NCI-H2081 treated with DMSO at 0.1 percent for 48 hours (cell line): ENCODE measurements around the gene MNS1.
A peak's percentile ranks its signal among the peaks of the same experiment; 100 is the strongest.
"Not testable (repeated sequence)": the region's sequence is repeated elsewhere in the genome, so short reads cannot be mapped to it uniquely, and the experiment has no call there.

ENCODE experiments used
- DNase-seq: peaks from one replicate; lab custom pipeline; 2025; lab: John Stamatoyannopoulos, UW

Gene MNS1, protein sequence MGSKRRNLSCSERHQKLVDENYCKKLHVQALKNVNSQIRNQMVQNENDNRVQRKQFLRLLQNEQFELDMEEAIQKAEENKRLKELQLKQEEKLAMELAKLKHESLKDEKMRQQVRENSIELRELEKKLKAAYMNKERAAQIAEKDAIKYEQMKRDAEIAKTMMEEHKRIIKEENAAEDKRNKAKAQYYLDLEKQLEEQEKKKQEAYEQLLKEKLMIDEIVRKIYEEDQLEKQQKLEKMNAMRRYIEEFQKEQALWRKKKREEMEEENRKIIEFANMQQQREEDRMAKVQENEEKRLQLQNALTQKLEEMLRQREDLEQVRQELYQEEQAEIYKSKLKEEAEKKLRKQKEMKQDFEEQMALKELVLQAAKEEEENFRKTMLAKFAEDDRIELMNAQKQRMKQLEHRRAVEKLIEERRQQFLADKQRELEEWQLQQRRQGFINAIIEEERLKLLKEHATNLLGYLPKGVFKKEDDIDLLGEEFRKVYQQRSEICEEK

DNA sequence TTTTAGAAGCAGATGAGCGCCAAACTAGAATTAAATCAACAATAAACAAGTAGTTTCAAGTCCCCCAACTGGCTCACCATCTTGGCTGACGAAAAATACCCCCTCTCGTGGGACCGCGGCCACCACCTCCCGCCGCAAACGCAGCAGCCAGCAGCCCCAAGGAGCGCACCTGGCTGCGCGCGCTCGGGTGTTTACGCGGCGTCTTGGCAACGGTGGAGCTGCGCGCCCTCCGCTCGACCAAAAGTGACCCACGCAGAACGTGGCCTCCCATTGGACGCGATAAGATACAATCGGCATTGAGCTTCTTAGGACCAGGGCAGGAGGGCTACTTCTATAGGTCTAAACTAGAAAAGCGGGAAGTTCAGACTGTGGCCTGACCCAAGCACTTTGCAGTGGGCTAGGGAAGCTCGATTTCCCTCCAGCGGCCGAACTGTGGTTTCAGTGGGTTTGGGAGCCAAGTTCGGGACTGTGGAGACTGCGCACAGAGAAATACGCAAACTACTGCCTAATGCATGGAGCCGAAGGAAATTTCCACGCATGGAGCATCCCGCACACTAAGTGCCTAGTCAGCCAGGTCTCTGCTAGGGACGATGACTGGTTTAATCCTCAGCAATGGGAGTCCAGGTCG is at the start of gene MNS1:
Gene MNS1 (minus strand): TSS at position 245 of the 628 bp plus-strand sequence. CDS start 165 bp downstream, at position 80.
- peak; percentile 89 for DNase-seq

DNA sequence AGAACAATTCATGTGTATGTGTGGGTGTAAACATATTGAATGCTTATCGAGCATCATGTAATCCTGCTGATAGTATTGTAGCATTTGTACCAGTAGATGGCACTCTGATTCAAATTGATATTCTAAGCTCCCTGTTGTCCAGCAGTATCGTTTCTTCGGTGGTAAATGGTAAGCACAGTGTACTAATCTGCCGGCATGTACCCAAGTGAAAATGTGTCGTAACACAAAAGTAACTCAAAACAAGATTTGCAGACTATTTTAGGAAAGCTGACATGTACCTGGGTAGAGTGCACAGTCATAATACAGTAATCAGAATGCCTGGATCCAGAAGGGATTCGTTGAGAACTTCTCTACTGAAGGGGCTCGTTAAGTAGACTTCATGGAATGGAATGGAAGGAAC is 31.7 kb upstream of the MNS1 start:
- DNase-seq = peak; percentile 45

DNA sequence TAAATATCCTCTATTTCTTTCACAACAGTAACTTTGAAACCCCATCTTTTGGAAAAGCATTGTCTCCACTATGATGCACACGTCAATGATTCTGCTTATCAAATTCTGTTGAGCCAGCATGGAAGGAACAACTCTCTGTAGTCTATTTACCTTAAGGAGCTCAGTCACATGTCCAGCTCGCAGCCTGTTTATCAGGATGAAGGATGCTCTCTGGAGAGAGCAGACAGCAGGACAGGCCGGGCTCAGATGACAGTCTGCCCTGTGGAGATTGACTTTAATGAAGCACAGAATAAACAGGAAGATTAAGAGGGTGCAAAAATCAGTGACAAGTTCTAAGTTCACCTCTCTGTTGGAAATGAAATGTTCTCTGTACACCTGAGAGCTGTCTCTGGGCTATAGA is 30.6 kb upstream of the MNS1 start:
- no peak for DNase-seq

DNA sequence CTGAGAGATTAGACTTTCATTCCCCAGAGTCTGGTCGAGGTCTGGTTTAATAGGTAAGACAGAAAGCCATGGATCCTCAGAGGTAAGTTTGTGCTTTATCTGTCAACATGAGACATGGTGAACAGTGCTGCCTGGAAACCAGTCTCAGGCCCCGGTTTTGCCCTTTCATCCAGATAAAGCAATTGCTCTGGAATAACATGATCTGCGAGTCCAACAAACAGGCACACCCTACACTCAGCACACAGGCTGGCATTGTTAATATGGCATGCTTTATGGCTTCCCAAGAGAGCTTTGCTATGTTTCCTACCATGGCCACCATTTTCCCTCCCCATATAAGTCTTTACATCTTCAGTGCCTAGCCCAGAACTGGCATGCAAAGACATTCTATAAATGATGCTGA is 30.1 kb upstream of the MNS1 start:
- DNase-seq = no peak

DNA sequence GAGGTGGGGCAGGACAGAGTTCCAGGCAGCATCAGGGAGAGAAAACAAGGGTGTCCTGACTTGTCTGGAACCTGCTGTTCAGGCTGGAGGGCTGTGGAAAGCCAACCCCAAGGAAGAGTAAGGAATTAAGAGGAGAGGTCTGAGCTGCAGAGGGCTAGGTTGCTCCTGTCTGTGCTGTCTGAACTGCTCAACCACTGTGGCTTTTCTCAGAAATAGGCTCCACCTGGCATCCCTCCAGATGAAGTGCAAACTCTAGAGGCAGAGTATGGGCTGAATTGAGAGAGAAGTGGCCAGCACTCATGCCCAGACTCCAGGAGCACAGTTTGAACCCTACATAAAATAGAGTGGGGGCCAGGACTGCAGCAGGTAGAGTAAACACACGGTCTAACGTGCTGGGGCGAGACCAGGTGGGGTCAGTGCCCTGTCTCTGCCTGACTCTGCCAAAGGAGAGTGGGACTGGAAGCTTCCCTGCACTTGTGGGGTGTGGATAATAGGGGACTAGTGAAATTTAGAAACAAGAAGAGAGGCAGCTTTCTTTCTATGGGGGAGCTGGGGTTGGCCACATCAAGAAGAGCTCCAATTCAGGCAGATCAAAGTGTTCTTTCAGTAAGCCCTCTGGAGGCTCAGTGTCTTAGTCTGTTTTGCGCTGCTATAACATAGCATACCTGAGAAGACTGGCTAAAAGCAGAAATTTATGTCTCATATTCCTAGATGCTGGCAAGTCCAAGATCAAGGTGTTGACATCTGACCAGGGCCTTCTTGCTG is 28.0 kb upstream of the MNS1 start:
- DNase-seq = no peak

DNA sequence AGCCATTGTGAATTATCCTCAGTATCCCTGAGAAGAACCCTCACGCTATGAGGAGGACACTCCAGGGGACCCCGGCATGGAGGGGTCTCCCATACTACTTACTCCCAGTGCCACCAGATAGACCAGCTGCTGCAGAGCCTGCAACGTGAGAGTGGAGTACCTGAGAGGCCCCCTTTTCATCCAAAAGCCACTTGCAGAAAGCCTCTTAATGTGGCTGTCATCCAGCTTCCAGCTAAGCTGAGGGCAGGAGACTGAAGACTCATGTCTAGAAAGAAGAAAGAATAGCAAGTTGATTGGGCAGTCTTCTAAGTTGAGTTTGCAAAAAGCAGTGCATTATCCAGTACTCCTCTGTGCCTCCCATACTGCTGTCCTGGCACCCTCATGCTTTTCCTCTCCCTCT is 27.3 kb upstream of the MNS1 start:
- DNase-seq = no peak

DNA sequence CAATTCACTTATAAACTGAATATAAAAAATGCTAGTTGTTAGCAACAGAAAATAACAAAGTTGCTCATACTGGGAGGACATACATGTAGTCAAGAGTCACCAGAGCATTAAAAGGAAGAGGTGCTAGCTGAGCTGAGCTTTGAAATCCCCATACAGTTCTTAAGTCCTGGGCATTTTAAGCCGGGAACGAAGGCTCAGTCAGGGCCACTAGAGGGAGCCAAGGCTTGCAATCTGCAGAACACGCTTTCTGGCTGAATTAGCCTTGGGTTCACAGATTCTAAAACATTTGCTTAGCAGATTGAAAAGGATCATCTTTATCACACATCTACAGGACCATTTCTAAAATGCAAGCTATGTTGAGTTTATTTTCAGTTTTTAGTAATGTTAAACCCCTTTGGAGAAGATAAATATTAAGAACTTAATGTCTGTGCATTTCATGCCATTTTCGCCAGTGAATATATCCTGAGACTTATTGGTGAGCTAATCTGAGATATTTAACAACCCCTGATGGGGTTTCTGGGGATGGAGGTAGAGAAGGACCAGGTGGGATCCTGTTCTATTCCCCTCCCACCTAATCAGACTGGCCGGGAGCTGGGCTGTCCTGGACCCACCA is 26.3 kb upstream of the MNS1 start:
- DNase-seq = peak; percentile 3

DNA sequence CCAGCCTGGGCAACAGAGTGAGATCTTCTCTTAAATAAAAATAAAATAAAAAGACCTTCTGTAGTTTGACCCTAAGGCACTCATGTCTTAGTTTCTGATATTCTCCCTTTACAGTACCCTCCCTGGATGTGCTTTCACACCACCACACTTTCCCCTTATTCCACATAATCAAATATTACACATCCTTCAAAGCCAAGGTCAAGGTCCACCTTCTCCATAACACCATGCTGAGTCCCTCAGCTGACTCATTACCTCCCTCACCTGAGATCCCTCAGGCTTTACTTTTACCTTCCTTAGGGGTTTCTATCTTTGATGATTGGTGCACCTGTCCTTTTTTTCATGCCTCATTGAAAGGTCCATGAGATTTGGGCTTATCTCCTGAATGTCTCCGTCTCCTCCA is 25.5 kb upstream of the MNS1 start:
- DNase-seq = no peak

DNA sequence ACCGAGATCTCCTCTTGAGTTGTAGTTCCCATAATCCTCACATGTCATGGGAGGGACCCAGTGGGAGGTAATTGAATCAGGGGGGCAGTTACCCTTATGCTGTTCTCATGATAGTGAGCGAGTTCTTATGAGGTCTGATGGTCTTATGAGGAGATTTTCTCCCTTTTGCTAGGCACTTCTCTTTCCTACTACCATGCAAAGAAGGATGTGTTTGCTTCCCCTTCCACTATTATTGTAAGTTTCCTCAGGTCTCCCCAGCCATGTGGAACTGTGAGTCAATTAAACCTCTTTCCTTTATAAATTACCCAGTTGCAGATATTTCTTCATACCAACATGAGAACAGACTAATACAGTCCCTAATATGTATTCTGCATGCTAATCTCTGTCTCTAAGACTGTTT is 21.3 kb upstream of the MNS1 start:
- not testable (repeated sequence) for DNase-seq

DNA sequence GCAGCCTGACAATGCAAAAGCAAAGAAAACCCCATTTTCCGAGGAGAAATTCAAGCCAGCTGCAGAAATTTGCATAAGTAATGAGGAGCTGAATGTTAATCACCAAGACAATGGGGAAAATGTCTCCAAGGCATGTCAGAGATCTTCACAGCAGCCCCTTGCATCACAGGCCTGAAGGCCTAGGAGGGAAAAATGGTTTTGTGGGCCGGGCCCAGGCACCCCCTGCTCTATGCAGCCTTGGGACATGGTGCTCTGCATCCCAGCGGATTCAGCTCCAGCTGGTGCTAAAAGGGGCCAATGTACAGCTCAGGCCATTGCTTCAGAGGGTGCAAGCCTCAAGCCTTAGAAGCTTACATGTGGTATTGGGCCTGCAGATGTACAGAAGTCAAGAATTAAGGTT is 20.5 kb upstream of the MNS1 start:
- not testable (repeated sequence) for DNase-seq

DNA sequence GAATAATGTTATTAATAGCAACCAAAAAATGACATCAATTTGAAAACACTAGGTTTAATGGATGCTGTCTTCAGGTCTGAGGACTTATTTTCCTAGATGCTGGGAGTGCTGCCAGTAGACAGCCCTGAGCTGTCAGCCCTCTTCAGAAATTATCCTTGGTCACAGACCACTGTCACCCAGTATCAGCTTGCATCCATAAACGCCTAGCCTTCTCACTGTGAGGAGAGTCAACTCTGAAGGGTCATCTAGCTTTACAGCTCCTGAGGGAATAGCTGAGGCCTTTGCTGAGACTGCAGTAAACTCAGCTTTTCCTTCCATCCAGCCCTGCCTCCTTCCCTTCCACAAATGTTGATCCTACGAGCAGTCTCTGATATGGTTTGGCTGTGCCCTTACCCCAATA is 19.4 kb upstream of the MNS1 start:
- DNase-seq = no peak

DNA sequence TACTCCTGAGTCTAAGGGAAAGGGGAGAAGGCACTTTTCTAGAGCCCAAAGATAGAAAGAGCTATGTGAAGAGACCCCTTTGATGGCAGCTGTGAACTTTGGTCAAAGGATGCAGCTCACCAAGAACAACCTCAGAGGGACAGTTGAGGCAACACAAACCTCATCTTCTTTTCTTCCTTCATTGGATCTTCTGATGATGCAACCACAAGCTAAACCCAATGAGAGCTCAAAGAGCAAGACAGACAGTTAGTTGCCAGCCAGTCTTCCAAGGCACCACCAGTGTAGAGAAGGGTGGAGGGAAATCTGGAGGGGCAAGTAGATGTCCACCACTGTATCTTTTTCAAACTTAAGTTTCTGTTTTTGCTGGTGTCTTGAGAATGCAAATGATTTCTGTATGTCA is 10.4 kb upstream of the MNS1 start:
- DNase-seq = no peak

DNA sequence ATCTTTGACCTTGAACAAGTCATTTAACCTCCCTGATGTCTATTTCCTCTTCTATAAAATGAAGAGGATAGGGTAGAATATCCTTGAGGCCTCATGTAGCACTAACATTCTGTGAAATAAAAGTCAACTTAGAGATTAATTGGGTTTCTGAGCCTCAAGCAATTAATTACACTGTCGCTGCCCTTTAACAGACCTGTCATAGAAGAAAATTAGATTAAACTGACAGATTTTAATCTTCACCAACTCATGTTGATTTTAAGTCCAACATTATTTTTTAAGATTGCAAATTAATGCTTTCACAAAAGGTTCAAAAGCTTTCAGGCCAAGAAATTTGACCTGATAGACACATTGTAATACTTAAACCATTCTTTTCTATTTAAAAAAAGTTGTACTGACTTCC is 8.1 kb upstream of the MNS1 start:
- no peak for DNase-seq

DNA sequence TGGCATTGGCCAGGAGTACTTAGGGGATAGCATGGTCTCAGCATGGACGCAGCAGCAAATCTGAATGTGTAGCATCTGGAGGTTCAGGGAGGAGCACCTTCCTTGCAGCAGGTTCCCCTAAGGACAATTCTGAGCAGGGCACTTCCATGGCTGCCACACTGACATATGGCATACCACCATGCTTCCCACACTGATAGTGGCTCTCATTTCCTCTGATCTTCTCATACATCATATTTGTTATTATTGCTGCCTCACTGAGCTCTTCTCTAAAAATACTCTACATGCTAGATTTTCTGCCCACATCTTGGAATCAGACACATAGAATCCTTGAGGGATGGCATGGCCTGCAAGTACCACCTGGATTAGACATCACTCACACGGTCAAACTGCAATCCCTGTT is 7.3 kb upstream of the MNS1 start:
- DNase-seq = no peak

DNA sequence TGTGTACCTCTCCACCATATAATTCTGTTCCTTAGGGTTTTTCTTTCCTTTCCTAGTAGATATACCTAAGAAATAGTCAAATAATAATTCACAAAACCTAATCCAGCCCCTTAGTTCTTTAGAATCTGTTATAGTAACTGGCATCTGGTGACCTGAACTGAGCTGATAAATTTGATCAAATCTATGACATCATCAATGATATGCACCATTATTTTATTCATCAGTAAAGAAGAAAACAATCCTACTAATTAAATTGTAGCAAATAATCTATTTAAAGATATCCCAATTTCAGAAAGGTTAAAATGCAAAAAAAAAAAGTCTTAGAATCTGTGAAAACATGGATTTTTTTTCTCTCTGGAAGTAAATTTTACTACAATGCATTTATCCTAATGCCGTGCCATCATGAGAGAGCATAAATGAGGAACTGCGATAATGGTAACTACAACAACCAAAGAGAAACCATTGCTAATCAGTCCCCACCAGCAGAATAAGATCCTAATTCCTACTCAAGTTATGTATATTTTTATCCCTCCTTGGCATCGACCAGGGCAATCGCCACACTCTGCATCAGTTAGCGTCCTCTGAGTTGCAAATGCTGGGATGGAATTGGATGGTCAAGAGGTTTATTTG is 6.6 kb upstream of the MNS1 start:
- no peak for DNase-seq

DNA sequence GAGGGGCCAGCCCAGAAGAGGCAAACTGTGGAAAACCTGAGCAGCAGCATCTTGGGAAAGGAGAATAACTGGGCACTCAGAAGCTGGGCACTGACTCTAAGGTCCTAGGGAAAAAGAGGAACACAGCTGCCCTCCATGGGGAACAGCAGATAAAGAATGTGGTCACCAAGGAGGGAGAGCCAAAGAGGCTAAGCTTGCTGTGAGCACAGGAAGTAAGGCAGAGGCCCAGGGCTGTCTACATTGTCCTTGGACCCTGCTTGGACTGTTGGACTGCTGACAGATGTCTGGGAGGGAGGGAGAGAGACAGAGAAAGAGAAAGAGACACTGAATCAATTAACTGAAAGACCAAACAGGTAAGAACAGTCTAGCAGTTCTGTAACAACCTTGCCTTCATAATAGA is 4.5 kb upstream of the MNS1 start:
- no peak for DNase-seq

DNA sequence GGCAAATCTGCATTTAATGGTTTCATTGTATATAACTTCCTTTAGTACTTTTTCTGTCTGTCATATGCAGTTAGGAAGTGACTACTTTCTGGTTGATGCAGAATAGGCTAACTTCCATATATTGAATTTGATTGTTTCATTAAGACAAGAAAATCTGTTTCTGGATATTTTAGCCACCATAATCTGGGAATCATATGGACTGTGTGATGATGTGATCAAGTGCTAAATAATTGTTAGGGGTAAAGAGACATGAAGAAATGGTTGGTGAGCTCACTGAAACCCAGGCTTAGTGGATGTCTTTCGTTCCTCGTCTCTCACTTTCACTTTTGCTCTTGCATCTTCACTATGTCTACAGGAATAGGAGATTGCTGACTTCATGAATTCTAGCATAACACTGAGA is 3.5 kb upstream of the MNS1 start:
- no peak for DNase-seq

DNA sequence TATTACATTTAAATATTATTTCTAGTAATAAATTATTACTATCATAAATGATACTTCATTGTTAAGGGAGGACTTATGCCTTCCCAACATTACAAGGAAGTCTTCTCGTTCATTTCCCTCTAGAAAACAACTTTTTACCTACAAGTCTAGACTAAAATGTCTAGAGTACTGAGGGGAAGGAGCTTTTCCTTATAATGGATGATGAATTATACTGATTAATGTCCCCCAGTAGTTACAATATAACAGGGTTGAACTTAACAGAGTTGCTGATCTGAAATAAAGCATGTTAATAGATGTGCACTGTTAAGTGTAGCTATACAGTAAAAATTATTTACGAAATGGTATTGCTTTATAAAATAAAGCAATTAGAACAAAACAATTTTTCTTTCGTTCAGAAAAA is 2.7 kb upstream of the MNS1 start:
- DNase-seq = no peak

DNA sequence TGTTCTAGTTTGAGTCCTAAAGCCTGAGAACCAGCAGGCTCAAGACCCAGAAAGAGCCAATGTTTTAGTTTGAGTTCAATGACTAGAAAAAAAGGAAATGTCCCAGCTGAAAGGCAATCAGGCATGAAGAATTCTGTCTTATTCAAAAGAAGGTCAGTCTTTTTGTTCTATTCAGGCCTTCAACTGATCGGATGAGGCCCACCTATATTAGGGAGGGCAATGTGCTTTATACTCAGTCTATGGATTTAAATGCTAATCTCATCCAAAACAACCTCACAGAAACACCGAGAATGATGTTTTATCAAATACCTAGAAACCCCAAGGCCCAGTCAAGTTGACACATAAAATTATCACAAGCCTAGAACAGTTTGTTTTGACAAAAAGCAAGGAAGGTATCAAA is 4.0 kb downstream of the MNS1 start:
- no peak for DNase-seq

DNA sequence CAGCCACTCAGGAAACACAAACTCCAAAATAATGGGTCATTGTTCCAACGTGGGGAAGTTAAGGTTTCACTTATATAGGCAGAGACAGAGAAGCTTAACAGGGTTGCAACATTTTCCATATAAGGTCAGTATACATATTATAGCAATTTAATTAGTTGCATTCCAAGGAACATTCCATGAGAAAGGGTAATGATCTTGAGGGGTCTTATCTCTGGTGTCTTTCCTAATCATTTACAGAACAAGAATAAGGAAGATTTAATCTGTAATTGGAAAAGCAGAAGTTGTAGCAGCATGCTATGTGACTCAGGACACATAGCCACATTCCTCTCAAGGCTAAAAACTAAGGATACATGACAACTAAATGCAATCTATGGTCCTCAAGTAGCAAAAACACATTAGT is 4.9 kb downstream of the MNS1 start:
- DNase-seq = no peak

DNA sequence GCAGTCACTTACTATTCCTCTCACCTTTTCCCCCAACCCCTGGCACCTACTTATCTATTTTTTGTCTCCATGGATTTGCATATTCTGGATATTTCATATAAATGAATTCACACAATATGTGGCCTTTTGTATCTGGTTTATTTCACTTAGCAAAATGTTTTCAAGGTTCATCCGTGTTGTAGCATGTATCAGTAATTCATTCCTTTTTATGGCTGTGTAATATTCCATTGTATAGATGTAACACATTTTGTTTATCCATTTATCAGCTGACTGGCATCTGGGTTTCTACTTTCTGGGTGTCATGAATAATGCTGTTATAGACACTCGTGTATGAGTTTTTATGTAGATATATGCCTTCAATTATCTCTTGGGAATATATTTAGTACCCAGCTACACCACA is 5.8 kb downstream of the MNS1 start:
- DNase-seq = no peak

DNA sequence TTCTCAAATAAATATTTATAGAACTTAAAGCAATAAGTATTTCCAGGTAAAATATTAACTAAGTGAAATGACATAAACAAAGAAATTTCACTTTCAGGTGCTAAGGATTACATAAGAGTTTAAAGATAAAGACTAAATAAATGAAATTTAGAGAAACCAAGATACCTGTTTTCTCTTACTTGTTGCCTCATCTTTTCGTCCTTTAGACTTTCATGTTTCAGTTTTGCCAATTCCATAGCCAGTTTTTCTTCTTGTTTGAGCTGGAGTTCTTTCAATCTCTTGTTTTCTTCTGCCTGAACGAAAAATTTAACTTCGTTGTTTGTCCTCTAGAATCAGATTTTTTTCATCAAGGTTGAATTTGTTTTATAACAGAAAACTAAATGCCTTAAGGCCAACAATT is 8.7 kb downstream of the MNS1 start:
- no peak for DNase-seq
